Gastrocnemius medialis (tissue), 4 donors: ENCODE results near the gene PPP1R1A. TPM values are rescaled to one million over a fixed set of nuclear protein-coding genes. Genes with fewer than 3 reads are reported as not detected.

Source experiments
- ATAC-seq, 2 donors: fragments of 150-250 bp; one replicate each; pipeline ENCODE4 v1.9.1; 2016
- DNase-seq, 2 donors: peaks; one replicate each; pipeline ENCODE4 v3.0.0-alpha.2; 2019
- H3K27ac ChIP-seq, 4 donors: fragments of 200-600 bp; sonication (generic); 1 replicate in 1 of 4; 2 replicates in 3 of 4; pipeline ENCODE4 v1.5.1; 2016 to 2018; ENCODE audit warnings: mild to moderate bottlenecking in 2 of 4, moderate library complexity in 1 of 4
- H3K27me3 ChIP-seq, 3 donors: fragments of 200-600 bp; sonication (generic) in 2 of 3; 1 replicate in 1 of 3; 2 replicates in 2 of 3; pipeline versions ENCODE4 v1.5.1 to v1.6.0; 2016 to 2019; ENCODE audit warnings: mild to moderate bottlenecking in 1 of 3, moderate library complexity in 1 of 3
- H3K36me3 ChIP-seq, 2 donors: fragments of 200-600 bp; sonication (generic) in 1 of 2; one replicate each; pipeline ENCODE4 v1.5.1; 2017 to 2018
- H3K4me1 ChIP-seq, 2 donors: fragments of 200-600 bp; sonication (generic) in 1 of 2; one replicate each; pipeline ENCODE4 v1.5.1; 2016 to 2017; ENCODE audit warnings: mild to moderate bottlenecking in 2 of 2
- H3K4me3 ChIP-seq, 4 donors: fragments of 200-600 bp; sonication (generic) in 3 of 4; 1 replicate in 1 of 4; 2 replicates in 3 of 4; pipeline ENCODE4 v1.5.1; 2016 to 2019; ENCODE audit warnings: mild to moderate bottlenecking in 2 of 4
- H3K9me3 ChIP-seq, 3 donors: fragments of 200-600 bp; sonication (generic) in 2 of 3; 1 replicate in 1 of 3; 2 replicates in 2 of 3; pipeline ENCODE4 v1.5.1; 2016 to 2019
- POLR2A ChIP-seq, 2 donors: fragments of 450-650 bp; IDR thresholded peaks; one replicate each; pipeline ENCODE4 v1.6.1; 2017; ENCODE audit warnings: antibody characterized with exemption in 2 of 2, mild to moderate bottlenecking in 2 of 2, moderate library complexity in 2 of 2
- in situ Hi-C, 4 donors: fragments of 200-750 bp; cut with MboI; loops; one replicate each; pipeline versions ENCODE4 v1.15.0 to v1.8.0; 2017; ENCODE audit warnings: low sequenced_read_pairs in 4 of 4
- intact Hi-C: fragments of 100-400 bp; cut with DNase I; formaldehyde crosslinking; loops from one replicate; pipeline ENCODE4 v1.15.1; 2023; ENCODE audit warnings: low total_unique reads
- total RNA-seq, 4 donors: library from RNA; depleted of rRNA; stranded (reverse); fragments of >200 nt; gene quantifications; one replicate each; pipeline versions ENCODE4 v1.1.0 to v1.2.3, GENCODE V29; 2016
- TF ChIP-seq, protein P1 (sequence below), 5 experiments: fragments of 450-650 bp in 3 of 5; fragments of 200-600 bp in 2 of 5; sonication (generic) in 2 of 5; IDR thresholded peaks in 4 of 5; conservative IDR thresholded peaks in 1 of 5; 1 replicate in 4 of 5; 2 replicates in 1 of 5; pipeline ENCODE4 v1.5.1; 2016 to 2019; ENCODE audit warnings: antibody characterized with exemption in 5 of 5, mild to moderate bottlenecking in 3 of 5, moderate library complexity in 3 of 5

The PPP1R1A gene
- total RNA-seq, 4 donors from 2014 or later = 209 to 312 (median 235) TPM

DNA sequence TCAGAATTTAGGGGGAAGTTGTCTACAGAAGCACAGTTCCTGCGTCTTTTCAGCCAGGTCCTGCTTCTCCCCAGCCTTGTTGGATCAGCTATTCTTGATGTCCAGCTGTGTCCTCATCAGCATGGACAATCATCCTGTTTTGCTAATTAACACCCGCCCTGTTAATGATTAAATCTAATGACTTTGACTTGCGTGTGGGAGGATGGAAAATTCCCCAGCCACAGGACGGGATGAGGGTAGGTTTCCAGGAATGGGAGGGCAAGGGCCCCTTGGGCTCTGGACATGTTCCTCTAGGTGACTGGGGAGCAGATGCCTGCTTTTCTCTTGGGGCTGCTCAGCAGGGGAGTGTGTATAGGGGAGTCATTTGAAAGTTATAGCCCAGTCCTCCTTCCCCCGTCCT lies 5.3 kb upstream of the PPP1R1A start:
- no peak for DNase-seq
- no peaks in the 10 kb centered on the region for H3K27me3 ChIP-seq
- intact Hi-C loops = no loop called here
- H3K4me1 ChIP-seq = peaks cover 8 to 19% of the 10 kb centered on the region in 2 donors
- H3K36me3 ChIP-seq = no peaks in the 10 kb centered on the region
- in situ Hi-C loops = loop anchor here in 3 of 4 donors (10.0 to 25.0 kb wide), 2 partner anchors 361 to 369 kb away; no protein-coding TSS in a partner anchor
- no peak overlapping the region for H3K27ac ChIP-seq
- H3K9me3 ChIP-seq = no peaks in the 10 kb centered on the region
- ATAC-seq = no peak
- no peak overlapping the region for H3K4me3 ChIP-seq
- TF ChIP-seq, protein P1, sequence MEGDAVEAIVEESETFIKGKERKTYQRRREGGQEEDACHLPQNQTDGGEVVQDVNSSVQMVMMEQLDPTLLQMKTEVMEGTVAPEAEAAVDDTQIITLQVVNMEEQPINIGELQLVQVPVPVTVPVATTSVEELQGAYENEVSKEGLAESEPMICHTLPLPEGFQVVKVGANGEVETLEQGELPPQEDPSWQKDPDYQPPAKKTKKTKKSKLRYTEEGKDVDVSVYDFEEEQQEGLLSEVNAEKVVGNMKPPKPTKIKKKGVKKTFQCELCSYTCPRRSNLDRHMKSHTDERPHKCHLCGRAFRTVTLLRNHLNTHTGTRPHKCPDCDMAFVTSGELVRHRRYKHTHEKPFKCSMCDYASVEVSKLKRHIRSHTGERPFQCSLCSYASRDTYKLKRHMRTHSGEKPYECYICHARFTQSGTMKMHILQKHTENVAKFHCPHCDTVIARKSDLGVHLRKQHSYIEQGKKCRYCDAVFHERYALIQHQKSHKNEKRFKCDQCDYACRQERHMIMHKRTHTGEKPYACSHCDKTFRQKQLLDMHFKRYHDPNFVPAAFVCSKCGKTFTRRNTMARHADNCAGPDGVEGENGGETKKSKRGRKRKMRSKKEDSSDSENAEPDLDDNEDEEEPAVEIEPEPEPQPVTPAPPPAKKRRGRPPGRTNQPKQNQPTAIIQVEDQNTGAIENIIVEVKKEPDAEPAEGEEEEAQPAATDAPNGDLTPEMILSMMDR (IDR thresholded peaks at IDR 0.05 in 4 of 5, conservative IDR thresholded peaks at IDR 0.05 in 1 of 5) = no peak
- TF ChIP-seq POLR2A (IDR thresholded peaks at IDR 0.05) = no peak

DNA sequence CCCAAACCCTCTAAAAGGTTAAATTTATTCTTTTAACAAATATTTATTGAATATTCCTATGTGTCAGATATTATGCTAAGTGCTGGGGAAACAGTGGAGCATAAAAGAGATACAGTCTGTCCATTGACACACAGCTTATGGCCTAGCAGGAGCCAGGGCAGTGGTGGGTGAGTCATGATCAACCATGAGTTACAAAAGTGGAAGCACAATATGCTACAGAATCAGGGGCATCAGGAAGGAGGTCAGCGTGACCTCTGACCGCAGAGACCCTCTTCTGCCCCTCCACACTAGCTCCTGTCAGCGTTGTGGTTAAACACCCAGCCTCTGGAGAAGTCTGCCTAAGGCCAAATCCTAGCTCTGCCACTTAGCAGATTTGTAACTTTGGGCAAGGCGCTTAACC lies 4.7 kb upstream of the PPP1R1A start:
- H3K4me3 ChIP-seq = no peak overlapping the region
- H3K4me1 ChIP-seq = peaks cover 9 to 21% of the 10 kb centered on the region in 2 donors
- no peaks in the 10 kb centered on the region for H3K9me3 ChIP-seq
- no peaks in the 10 kb centered on the region for H3K36me3 ChIP-seq
- no peak for TF ChIP-seq POLR2A (IDR thresholded peaks at IDR 0.05)
- TF ChIP-seq, protein P1 (IDR thresholded peaks at IDR 0.05 in 4 of 5, conservative IDR thresholded peaks at IDR 0.05 in 1 of 5) = no peak
- no peaks in the 10 kb centered on the region for H3K27me3 ChIP-seq
- no peak for ATAC-seq
- no peak overlapping the region for H3K27ac ChIP-seq
- in situ Hi-C loops (loop anchor here in 3 of 4 donors (10.0 to 25.0 kb wide), 2 partner anchors 362 to 369 kb away; no protein-coding TSS in a partner anchor), intact Hi-C loops (no loop called here)
- no peak for DNase-seq

DNA sequence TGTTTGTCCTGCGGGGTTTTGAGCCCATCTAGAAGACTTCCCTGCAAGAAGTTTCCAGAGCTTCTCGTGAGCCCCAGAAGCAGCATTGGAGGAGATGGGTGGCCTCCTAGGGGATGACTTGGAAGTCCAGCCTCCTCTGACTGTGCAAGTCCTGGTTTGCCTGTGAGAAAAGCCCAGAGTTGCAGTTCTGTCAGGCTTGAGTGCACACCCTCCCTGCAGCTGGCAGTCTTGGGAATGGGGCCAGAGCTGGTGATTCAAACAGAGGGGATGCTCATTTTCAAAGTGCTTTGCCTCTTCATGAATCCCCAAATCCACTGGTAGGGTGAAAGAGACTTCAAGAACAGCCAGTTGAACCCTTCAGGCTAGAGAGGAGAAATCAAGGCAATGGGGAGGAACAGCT lies 3.9 kb upstream of the PPP1R1A start:
- no peak for DNase-seq
- TF ChIP-seq POLR2A (IDR thresholded peaks at IDR 0.05) = no peak
- TF ChIP-seq, protein P1 (IDR thresholded peaks at IDR 0.05 in 4 of 5, conservative IDR thresholded peaks at IDR 0.05 in 1 of 5) = no peak
- Histone ChIP-seq H3K9me3 (no peaks in the 10 kb centered on the region), H3K27me3 (no peaks in the 10 kb centered on the region), H3K27ac (no peak overlapping the region), H3K36me3 (no peaks in the 10 kb centered on the region), H3K4me1 (peaks cover 9 to 21% of the 10 kb centered on the region in 2 donors), H3K4me3 (no peak overlapping the region)
- in situ Hi-C loops (loop anchor here in 3 of 4 donors (10.0 to 25.0 kb wide), 2 partner anchors 362 to 370 kb away; no protein-coding TSS in a partner anchor), intact Hi-C loops (no loop called here)
- ATAC-seq = no peak

DNA sequence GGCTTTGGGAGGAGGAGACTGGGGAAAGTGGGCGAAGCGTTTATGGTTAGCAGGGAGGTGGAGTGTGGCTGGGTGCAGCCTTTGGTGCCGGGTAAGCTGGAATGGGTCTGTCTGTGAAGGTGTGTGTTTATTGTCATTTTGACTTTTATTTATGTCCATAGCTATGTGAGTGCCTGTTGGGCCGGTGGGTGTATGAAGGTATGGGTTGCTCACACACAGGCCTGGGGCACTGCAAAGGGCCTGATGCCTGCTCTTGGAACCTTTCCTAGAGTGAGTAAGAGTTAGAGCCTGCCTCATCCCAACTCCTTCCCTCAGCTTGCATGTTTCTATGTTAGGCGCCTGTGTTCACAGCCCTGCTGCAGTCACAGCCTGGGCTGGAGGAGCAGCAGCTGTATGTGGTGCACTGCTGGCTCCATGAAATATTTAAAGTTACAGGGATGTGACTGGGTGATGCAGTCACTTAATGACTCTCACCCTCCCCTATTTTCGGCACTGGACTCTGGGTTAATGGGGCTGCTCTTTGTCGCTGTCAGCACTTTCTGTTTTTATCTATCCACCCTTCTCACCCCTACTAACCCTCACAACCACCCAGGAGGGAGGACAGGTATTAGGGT lies 2.6 kb upstream of the PPP1R1A start:
- H3K4me3 ChIP-seq = no peak overlapping the region
- peak overlapping the region; percentile 24 to 95 (median 62) for H3K27ac ChIP-seq
- in situ Hi-C loops = loop anchor here in 3 of 4 donors (10.0 to 25.0 kb wide), 2 partner anchors 364 to 371 kb away; no protein-coding TSS in a partner anchor
- H3K36me3 ChIP-seq = no peaks in the 10 kb centered on the region
- H3K27me3 ChIP-seq = no peaks in the 10 kb centered on the region
- H3K4me1 ChIP-seq = peaks cover 19 to 33% of the 10 kb centered on the region in 2 donors
- DNase-seq (no peak), ATAC-seq (no peak)
- intact Hi-C loops = no loop called here
- H3K9me3 ChIP-seq = no peaks in the 10 kb centered on the region
- TF ChIP-seq, protein P1 (IDR thresholded peaks at IDR 0.05 in 4 of 5, conservative IDR thresholded peaks at IDR 0.05 in 1 of 5) = no peak
- TF ChIP-seq POLR2A (IDR thresholded peaks at IDR 0.05) = peak in 1 of 2 donors; percentile 19
